Ovary (tissue), 9 donors: ENCODE measurements around the gene SETD4. TPM values are rescaled to one million over a fixed set of nuclear protein-coding genes. Genes with fewer than 3 reads are reported as not detected.

ENCODE experiments used
- DNase-seq, 5 donors: peaks; one replicate each; pipeline ENCODE4 v3.0.0-alpha.2; 2019 to 2020
- H3K27ac ChIP-seq, 2 donors: fragments of 200-600 bp; one replicate each; pipeline versions ENCODE4 v1.5.1 to v1.8.0; 2019 to 2022
- H3K27me3 ChIP-seq: fragments of 200-600 bp; one replicate; pipeline ENCODE4 v1.8.0; 2022
- H3K36me3 ChIP-seq: fragments of 200-600 bp; sonication (generic); one replicate; pipeline ENCODE4 v1.5.1; 2019
- H3K4me1 ChIP-seq: one replicate; pipeline ENCODE4 v1.8.1; 2013; ENCODE audit warnings: mild to moderate bottlenecking, moderate library complexity; ENCODE audit not compliant: insufficient read depth
- H3K4me3 ChIP-seq: fragments of 200-600 bp; sonication (generic); one replicate; pipeline ENCODE4 v1.5.1; 2017
- H3K9me3 ChIP-seq, 2 donors: fragments of 200-600 bp in 1 of 2; sonication (generic) in 1 of 2; one replicate each; pipeline versions ENCODE4 v1.5.1 to v1.8.1; 2013 to 2019; ENCODE audit warnings: mild to moderate bottlenecking in 1 of 2, moderate library complexity in 1 of 2
- EP300 ChIP-seq: sonication (generic); formaldehyde crosslinking; IDR thresholded peaks from one replicate; pipeline ENCODE4 v1.6.1; 2017; ENCODE audit warnings: antibody characterized with exemption
- POLR2A ChIP-seq: fragments of 450-650 bp; IDR thresholded peaks from one replicate; pipeline ENCODE4 v1.6.1; 2017; ENCODE audit warnings: antibody characterized with exemption, mild to moderate bottlenecking, moderate library complexity
- WGBS, 3 donors: extraction: QIAGEN DNeasy Blood & Tissue Kit in 1 of 3; methylation state at CpG; one replicate each; pipeline versions ENCODE4 v1.1.5 to v1.1.7; 2013 to 2017; 5-methylcytosine and 5-hydroxymethylcytosine counted together
- intact Hi-C, 4 donors: fragments of 100-400 bp; cut with DNase I; formaldehyde crosslinking; loops; one replicate each; pipeline versions ENCODE4 v1.11.0 to v1.15.1; 2022 to 2023
- polyA plus RNA-seq, 2 donors: library from polyadenylated mRNA; stranded (reverse); fragments of 200-250 nt in 1 of 2; fragments of 350-450 nt in 1 of 2; fragmentation: Illumina TruSeq in 1 of 2; extraction: RNeasy Lipid Tissue Mini Kit (QIAGEN cat#74804) in 1 of 2; gene quantifications; one replicate each; pipeline ENCODE4 v1.2.3, GENCODE V29; 2013 to 2014
- total RNA-seq, 7 donors: library from RNA; depleted of rRNA in 2 of 7; stranded (reverse); fragments of >200 nt in 2 of 7; fragmentation: NEBNext Ultra II Directional in 3 of 7; extraction: Animal tissue kit (Norgen Biotek cat#: 25700) in 3 of 7; gene quantifications; one replicate each; pipeline versions ENCODE4 v1.1.0 to v1.2.4, GENCODE V29; 2016 to 2023
- TF ChIP-seq, protein P1 (sequence below), 3 donors: fragments of 450-650 bp in 2 of 3; fragments of 200-600 bp in 1 of 3; IDR thresholded peaks; one replicate each; pipeline versions ENCODE4 v1.5.1 to v1.8.0; 2016 to 2022; ENCODE audit warnings: antibody characterized with exemption in 3 of 3, mild to moderate bottlenecking in 1 of 3
- donor health status: DM: no; HTN: no; CAD: no; lungs with moderate emphysema.
- donor health status: DM: no; HTN: no; CAD: no.
- donor health status: Bipolar disorder and iron deficiency.
- donor health status: DM: yes; HTN: yes; CAD: no.
- donor health status: DM: no; HTN: no; CAD: no.
- donor health status: DM: yes; HTN: yes; CAD: no.

Gene SETD4
- total and polyA plus RNA-seq, 9 donors, result 11.6 to 22.9 (median 15.6) TPM

DNA sequence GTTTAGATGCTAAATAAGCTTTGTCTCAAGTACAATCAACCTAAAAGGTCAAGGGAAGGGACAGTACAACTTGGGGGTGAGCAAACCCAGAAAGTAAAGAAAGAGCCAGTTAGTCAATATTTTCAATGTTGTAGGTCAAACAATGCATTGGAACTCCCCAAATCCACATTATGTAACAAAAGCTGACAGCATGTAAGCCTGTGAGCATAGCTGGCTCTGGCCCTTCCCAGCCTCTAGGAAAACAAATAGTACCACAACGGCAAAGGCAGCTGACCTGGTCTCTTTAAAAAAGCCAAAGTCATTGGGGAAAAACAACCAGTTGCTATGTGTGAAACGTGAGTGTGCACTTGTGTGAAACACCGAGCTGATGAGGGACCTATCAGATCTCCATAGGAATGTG is 12.9 kb upstream of the SETD4 start:
- H3K27ac ChIP-seq, result no peak overlapping the region
- DNase-seq, result no peak
- TF ChIP-seq POLR2A, result no peak
- no peak for TF ChIP-seq EP300
- TF ChIP-seq, protein P1, sequence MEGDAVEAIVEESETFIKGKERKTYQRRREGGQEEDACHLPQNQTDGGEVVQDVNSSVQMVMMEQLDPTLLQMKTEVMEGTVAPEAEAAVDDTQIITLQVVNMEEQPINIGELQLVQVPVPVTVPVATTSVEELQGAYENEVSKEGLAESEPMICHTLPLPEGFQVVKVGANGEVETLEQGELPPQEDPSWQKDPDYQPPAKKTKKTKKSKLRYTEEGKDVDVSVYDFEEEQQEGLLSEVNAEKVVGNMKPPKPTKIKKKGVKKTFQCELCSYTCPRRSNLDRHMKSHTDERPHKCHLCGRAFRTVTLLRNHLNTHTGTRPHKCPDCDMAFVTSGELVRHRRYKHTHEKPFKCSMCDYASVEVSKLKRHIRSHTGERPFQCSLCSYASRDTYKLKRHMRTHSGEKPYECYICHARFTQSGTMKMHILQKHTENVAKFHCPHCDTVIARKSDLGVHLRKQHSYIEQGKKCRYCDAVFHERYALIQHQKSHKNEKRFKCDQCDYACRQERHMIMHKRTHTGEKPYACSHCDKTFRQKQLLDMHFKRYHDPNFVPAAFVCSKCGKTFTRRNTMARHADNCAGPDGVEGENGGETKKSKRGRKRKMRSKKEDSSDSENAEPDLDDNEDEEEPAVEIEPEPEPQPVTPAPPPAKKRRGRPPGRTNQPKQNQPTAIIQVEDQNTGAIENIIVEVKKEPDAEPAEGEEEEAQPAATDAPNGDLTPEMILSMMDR (IDR thresholded peaks at IDR 0.05), result no peak
- no peaks in the 10 kb centered on the region for H3K36me3 ChIP-seq
- whole genome bisulfite sequencing, 3 donors, result 36 to 45% (median 44%) methylated on average over 3 of the region's 3 CpGs
- H3K4me1 ChIP-seq, result peaks cover 14% of the 10 kb centered on the region
- no peak overlapping the region for H3K4me3 ChIP-seq
- intact Hi-C loops, result no loop called here
- H3K9me3 ChIP-seq, result no peaks in the 10 kb centered on the region
- no peaks in the 10 kb centered on the region for H3K27me3 ChIP-seq

DNA sequence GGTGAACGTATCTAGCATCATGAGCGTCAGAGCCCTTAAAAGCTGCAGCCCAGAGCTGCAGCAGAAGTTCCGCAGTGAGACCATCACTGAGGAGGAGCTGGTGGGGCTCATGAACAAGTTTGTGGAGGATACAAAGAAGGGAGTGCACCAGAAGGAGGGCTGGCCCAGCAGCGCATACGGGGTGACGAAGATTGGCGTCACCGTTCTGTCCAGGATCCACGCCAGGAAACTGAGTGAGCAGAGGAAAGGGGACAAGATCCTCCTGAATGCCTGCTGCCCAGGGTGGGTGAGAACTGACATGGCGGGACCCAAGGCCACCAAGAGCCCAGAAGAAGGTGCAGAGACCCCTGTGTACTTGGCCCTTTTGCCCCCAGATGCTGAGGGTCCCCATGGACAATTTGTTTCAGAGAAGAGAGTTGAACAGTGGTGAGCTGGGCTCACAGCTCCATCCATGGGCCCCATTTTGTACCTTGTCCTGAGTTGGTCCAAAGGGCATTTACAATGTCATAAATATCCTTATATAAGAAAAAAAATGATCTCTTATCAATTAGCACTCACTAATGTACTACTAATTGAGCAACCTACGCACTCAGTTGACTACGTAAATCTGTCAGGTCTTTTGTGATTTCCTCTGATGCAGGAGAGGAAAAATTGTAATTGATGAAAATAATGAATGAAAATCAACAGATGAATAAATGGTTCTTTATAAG is 12.3 kb upstream of the SETD4 start:
- intact Hi-C loops, result no loop called here

DNA sequence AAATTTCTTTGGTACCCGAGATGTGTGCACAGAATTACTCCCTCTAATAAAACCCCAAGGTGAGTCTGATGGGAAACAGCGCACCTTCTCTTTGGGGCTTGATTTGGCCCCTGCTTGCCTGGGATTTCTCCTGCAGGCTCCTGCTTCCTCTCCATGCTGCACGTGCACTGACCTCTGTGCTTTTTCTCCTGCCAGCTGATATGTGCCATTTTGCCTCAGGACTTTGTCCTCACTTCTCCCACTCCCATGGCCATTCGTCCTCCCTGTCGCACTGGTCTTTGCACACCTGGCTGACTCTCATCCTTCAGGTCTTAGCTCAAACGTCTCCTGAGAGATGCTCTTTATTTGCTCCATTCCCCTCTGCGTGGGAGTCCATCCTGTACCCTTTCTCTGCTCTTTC is 10.7 kb upstream of the SETD4 start:
- Histone ChIP-seq H3K9me3 (no peaks in the 10 kb centered on the region), H3K4me1 (peaks cover 14% of the 10 kb centered on the region), H3K27ac (no peak overlapping the region), H3K27me3 (no peaks in the 10 kb centered on the region), H3K4me3 (no peak overlapping the region), H3K36me3 (no peaks in the 10 kb centered on the region)
- intact Hi-C loops, result no loop called here
- no peak for DNase-seq
- WGBS, 3 donors, result 78 to 83% (median 82%) methylated on average over 7 of the region's 7 CpGs
- no peak for TF ChIP-seq POLR2A

More for the DNA sequence above, 12.3 kb upstream of the SETD4 start:
- no peak overlapping the region for H3K4me3 ChIP-seq
- no peaks in the 10 kb centered on the region for H3K27me3 ChIP-seq
- TF ChIP-seq POLR2A (no peak), EP300 (no peak)
- TF ChIP-seq, protein P1 (IDR thresholded peaks at IDR 0.05), result no peak
- no peak for DNase-seq
- H3K27ac ChIP-seq, result no peak overlapping the region
- H3K9me3 ChIP-seq, result no peaks in the 10 kb centered on the region
- WGBS, 3 donors, result 96 to 98% (median 98%) methylated on average over 12 of the region's 12 CpGs
- H3K36me3 ChIP-seq, result no peaks in the 10 kb centered on the region
- H3K4me1 ChIP-seq, result peaks cover 14% of the 10 kb centered on the region

DNA sequence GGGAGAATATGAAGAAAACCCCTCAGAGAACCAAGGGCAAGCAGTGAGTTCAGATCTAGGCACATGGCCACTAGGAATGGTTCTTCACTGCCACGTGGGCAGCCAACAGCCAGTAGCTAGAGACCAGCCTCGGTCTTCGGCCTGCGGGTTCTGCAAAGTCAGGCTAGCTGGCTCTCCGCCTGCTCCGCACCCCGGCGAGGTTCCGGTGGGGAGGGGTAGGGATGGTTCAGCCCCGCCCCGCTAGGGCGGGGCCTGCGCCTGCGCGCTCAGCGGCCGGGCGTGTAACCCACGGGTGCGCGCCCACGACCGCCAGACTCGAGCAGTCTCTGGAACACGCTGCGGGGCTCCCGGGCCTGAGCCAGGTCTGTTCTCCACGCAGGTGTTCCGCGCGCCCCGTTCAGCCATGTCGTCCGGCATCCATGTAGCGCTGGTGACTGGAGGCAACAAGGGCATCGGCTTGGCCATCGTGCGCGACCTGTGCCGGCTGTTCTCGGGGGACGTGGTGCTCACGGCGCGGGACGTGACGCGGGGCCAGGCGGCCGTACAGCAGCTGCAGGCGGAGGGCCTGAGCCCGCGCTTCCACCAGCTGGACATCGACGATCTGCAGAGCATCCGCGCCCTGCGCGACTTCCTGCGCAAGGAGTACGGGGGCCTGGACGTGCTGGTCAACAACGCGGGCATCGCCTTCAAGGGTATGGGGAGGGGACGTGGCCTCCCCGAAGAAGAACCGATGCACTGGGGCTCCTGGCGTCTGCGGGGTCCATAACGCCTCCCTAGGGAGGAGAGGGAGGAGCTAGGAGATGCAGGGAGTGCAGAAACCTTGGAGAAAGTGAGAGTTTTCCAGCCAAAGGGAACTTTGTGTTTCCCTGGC is 9.6 kb upstream of the SETD4 start, which contains the start of gene CBR1:
Gene CBR1 (plus strand): TSS at position 312 of the 871 bp plus-strand sequence. CDS start 92 bp downstream, at position 404.
- Histone ChIP-seq H3K9me3 (no peaks in the 10 kb centered on the region), H3K36me3 (no peaks in the 10 kb centered on the region), H3K4me1 (peaks cover 14% of the 10 kb centered on the region), H3K27ac (peak within 1 kb of the TSS in 1 of 2 donors; percentile 75), H3K4me3 (peak within 1 kb of the TSS; percentile 77), H3K27me3 (no peaks in the 10 kb centered on the region)
- intact Hi-C loops, result loop anchor here in 1 of 4 donors (10.0 kb wide), 1 partner anchor 45 kb away; no protein-coding TSS in a partner anchor
- TF ChIP-seq, protein P1 (IDR thresholded peaks at IDR 0.05), result no peak
- no peak for TF ChIP-seq EP300
- TF ChIP-seq POLR2A, result peak; percentile 70
- peak; percentile 91 to 96 (median 94) for DNase-seq
- WGBS, 3 donors, result 0 to 1% (median 1%) methylated on average over 55 to 71 of the region's 71 CpGs
